Measurements from ENCODE around the gene ZNFX1.

Gene ZNFX1

GRCh38 chr20:49291200-49291599 is 13.3 kb upstream of the ZNFX1 start:
- DNase-seq = no peak

- no peak for DNase-seq
These were observed 12.8 kb upstream of the ZNFX1 start for GRCh38 chr20:49290608-49291191.

GRCh38 chr20:49288784-49289696 is 11.2 kb upstream of the ZNFX1 start:
- no peak for DNase-seq

GRCh38 chr20:49288250-49288751 is 10.4 kb upstream of the ZNFX1 start:
- no peak for DNase-seq

- DNase-seq = no peak
These were observed 9.8 kb upstream of the ZNFX1 start for GRCh38 chr20:49287555-49288249.

GRCh38 chr20:49286689-49287551 is 9.1 kb upstream of the ZNFX1 start:
- no peak for DNase-seq

- no peak for DNase-seq
These were observed 8.1 kb upstream of the ZNFX1 start for GRCh38 chr20:49285813-49286494.

GRCh38 chr20:49285233-49285668 is 7.4 kb upstream of the ZNFX1 start:
- no peak for DNase-seq

GRCh38 chr20:49284818-49285217 is 7.0 kb upstream of the ZNFX1 start:
- DNase-seq = no peak

GRCh38 chr20:49283703-49284625 is 6.1 kb upstream of the ZNFX1 start:
- DNase-seq = no peak

- no peak for DNase-seq
These were observed 5.4 kb upstream of the ZNFX1 start for GRCh38 chr20:49283176-49283702.

- no peak for DNase-seq
These were observed 4.8 kb upstream of the ZNFX1 start for GRCh38 chr20:49282584-49283171.

GRCh38 chr20:49281913-49282467 is 4.1 kb upstream of the ZNFX1 start:
- no peak for DNase-seq

GRCh38 chr20:49281059-49281912 is 3.4 kb upstream of the ZNFX1 start:
- no peak for DNase-seq

GRCh38 chr20:49280463-49281058 is 2.7 kb upstream of the ZNFX1 start:
- no peak for DNase-seq

GRCh38 chr20:49279677-49280462 is 2.0 kb upstream of the ZNFX1 start:
- DNase-seq = no peak

Data from NCI-H1105 treated with DMSO at 0.1 percent for 48 hours (cell line).